Transverse colon (tissue), 4 donors: Measurements from ENCODE around the gene TRIM68.

Experiments used
- EP300 ChIP-seq: sonication (generic); formaldehyde crosslinking; IDR thresholded peaks from one replicate; pipeline ENCODE4 v1.6.1; 2017; ENCODE audit warnings: antibody characterized with exemption, low read depth
- POLR2A ChIP-seq: fragments of 450-650 bp; IDR thresholded peaks from one replicate; pipeline ENCODE4 v1.6.1; 2016; ENCODE audit warnings: antibody characterized with exemption, mild to moderate bottlenecking, moderate library complexity
- POLR2AphosphoS5 ChIP-seq, 3 donors: sonication (generic); formaldehyde crosslinking; IDR thresholded peaks; one replicate each; pipeline ENCODE4 v1.6.1; 2016; ENCODE audit warnings: antibody characterized with exemption in 3 of 3
- TF ChIP-seq, protein P1 (sequence below), 5 experiments: fragments of 200-600 bp in 3 of 5; fragments of 450-650 bp in 2 of 5; sonication (generic) in 3 of 5; IDR thresholded peaks; 1 replicate in 2 of 5; 2 replicates in 3 of 5; pipeline ENCODE4 v1.5.1; 2016 to 2017; ENCODE audit warnings: antibody characterized with exemption in 5 of 5, inconsistent platforms in 3 of 5, mild to moderate bottlenecking in 2 of 5, moderate library complexity in 1 of 5

DNA sequence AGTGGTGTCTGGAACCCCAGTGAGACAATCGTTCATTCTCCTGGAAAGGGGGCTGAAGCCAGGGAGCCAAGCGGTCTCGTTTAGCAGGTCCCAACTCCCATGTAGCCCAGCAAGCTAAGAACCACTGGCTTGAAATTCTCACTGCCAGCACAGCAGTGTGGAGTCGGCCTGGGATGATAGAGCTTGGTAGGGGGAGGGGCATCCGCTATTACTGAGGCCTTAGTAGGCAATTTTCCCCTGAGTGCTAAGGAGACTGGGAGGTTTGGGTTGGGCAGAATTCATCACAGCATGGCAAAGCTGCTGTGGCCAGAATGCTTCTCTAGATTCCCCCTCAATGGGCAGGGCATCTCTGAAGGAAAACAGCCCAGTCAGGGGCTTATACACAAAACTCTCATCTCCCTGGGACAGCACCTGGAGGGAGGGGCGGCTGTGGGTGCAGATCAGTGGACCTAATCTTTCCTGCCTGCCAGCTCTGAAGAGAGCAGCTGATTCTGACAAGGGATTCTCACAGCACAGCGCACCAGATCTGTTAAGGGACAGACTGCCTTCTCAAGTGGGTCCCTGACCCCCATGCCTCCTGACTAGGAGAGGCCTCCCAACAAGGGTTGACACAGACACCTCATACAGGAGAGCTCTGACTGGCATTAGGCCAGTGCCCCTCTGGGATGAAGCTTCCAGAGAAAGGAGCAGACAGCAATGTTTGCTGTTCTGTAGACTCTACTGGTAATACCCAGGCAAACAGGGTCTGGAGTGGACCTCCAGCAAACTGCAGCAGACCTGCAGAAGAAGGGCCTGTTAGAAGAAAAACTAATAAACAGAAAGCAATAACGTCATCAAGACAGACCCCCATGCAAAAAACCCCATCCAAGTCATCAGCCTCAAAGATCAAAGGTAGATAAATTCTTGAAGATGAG, 48.2 kb downstream of the TRIM68 start:
- TF ChIP-seq POLR2A (no peak), POLR2AphosphoS5 (IDR thresholded peaks at IDR 0.05) (no peak), EP300 (no peak)
- TF ChIP-seq, protein P1, sequence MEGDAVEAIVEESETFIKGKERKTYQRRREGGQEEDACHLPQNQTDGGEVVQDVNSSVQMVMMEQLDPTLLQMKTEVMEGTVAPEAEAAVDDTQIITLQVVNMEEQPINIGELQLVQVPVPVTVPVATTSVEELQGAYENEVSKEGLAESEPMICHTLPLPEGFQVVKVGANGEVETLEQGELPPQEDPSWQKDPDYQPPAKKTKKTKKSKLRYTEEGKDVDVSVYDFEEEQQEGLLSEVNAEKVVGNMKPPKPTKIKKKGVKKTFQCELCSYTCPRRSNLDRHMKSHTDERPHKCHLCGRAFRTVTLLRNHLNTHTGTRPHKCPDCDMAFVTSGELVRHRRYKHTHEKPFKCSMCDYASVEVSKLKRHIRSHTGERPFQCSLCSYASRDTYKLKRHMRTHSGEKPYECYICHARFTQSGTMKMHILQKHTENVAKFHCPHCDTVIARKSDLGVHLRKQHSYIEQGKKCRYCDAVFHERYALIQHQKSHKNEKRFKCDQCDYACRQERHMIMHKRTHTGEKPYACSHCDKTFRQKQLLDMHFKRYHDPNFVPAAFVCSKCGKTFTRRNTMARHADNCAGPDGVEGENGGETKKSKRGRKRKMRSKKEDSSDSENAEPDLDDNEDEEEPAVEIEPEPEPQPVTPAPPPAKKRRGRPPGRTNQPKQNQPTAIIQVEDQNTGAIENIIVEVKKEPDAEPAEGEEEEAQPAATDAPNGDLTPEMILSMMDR (IDR thresholded peaks at IDR 0.05) = no peak
